ENCODE measurements around the gene TGM2.

TGM2 gene

DNA sequence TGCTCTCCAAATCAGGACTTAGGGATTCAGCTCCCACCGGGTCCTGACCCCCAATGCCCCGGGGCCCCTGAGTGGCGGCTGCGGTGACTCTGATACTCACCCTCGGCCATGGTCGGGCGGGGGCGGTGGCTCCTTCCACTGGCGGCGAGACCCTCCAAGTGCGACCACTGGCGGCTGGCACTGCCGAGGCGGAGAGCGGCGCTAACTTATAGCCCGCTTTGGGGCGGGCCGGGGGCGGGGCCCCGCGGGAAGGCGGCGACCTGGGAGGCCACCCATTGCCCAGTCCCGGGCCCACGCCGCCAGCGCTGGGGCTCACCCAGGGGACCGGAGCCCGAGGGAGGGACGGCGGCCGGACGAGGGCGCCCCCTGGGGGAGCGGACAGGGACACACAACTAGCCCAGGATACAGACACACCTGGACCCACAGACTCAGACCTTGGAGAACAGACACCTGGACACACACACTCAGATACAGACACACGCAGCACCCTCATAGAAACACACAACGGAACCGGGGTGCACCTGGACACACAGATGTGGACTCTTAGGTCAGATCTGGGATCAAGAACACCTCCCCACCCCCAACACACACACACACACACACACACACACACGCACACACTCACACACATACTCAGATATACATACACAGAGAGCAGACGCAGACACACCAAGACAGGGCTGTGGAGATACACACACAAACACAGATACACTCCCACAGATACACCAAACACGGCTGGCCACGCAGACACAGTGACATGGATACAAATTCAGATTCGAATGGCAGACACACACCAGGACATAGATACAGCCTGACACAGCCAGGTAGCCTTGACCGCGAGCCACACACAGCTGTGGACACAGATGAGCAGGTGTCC is at the start of gene TGM2:
Gene TGM2 (minus strand): TSS at position 182 of the 877 bp plus-strand sequence. CDS start 72 bp downstream, at position 110.
- peak; percentile 91 for DNase-seq (ENCODE audit: low spot score)

DNA sequence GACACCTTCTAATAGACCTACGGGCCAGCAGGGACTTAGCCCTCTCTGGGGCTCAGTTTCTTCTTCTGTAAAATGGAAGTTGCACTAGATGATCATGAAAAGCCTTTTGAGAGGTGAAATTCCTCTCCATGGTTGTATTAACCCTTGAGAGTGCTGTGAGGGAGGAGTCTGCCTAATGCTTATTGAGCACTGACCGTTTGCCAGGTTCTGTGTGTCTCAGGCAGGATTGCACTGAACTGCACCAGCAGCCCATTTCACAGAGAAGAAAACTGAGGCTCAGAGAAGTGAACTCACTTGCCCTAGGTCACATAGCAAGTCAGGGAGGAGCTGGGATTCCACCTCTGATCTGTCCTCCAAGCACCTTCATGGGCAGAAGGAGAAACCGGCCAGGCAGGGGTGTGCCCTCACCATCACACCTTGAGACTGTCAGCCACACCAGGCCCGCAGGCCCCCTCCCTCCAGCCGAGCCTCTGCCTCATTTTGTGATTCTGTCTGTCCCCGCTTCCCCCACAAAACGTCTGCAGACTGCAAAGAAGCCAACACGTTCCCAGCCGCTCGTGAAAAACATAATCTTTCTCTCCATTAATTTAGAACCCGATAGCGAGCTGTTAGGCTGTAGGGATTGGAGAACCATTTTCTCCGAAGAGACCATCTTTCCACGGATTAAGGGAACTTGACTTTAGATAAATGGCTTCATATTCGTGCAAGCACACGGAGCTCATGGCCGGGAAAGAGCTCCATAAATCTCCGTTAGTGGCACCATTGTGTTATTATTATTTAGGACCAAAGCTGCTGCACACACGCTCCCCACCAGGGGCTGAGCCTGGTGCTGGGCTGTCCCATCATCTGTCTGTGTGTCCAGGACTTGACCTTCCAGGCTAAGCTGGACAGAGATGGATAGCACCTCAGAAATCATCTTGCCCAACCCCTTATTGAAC is 49.5 kb upstream of the TGM2 start:
- DNase-seq (ENCODE audit: low spot score) = peak; percentile 38

DNA sequence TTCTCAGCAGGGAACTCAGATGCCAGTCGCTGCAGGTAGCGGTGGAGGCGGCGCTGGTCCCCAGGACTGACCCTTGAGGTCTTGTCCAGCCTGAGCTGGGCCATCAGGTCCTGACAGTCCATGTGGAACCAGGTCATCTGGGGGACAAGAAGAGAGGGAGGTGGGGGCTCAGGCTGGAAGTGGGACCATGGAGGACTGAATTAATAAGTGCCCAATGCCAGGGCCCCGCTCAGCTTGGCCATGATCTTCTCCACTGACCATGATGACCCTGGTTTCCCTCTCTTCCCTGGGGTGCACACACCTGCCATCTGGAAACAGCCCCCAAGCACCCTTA is 48.5 kb upstream of the TGM2 start:
- DNase-seq (ENCODE audit: low spot score) = no peak

DNA sequence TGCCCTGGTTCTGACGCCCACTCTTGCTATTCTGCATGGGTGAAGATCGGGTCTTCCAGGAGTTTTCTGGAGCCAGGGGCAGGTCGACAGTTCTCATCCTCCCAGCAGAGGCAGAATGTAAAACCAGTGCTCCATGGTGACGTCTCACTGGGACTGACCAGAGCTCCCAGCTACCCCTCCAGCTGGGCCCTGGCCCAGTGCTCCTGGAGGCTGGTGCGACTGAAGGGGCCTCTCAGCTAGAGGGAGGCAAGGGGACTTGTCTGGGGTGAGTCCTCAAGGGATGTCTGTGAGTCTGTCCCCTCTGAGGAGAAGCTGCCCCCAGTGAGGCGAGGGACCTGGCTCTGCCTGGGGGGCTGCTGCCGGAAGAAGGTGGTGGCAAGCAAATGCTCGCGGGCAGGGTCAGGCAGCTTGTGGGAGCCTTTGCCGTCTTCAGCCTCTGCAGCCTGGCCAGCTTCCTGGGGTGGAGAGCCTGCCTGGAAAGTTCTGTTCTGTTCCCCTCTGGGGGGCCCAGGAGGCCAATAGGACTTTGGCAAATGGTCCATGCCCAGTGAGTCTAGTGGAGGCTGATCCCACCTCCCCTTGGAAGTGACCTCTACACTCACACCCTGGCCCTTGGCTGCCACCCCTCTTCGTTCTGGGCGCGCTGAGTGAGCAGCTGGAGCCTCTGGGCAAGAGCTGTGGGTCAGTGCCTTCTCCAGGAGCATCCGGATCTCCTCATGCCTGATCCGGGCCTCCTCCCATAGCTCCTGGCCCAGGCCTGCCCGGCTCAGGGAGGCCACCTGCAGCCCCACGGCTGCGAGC is 47.9 kb upstream of the TGM2 start:
- DNase-seq (ENCODE audit: low spot score) = no peak

DNA sequence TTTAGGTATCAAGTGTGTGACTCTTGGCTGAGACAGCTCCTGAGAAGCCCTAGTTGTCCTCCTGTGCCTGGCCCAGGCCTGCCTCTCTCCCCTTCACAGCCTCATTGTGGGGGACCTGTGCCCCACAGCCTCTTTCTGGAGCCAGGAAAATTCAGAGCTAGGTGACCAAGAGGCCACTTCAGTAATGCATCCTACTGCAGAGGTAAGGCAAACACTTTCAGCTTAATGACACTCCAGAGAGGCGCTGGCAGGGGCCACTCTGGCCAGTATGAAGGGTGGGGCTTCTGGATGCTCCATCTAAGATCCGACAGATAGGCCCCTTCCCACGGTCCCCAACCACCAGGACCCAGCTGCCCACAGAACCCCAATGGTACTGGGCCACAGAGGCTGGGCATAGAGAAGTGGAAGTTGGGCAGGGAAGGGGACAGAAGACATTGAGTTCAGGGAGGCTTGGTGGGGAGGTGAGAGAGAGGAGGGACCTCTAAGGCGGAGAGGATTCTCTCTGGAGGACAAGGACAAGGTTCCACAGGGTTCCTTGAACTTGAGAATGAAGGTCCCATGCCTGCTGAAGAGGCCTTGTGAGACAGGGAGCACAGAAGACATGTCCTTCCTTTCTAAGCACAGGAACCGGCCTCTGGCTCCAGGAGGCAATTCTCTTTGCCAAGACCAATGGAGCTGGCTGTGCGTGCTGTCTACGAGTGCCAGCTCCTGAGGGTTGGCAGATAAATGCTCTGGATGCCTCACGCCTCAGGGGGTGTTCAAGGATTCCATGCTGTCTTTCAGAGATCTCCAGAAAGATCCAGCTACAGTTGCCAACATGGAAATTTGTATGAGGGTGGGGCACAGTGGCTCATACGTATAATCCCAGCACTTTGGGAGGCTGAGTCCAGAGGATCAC is 46.4 kb upstream of the TGM2 start:
- DNase-seq (ENCODE audit: low spot score) = no peak

DNA sequence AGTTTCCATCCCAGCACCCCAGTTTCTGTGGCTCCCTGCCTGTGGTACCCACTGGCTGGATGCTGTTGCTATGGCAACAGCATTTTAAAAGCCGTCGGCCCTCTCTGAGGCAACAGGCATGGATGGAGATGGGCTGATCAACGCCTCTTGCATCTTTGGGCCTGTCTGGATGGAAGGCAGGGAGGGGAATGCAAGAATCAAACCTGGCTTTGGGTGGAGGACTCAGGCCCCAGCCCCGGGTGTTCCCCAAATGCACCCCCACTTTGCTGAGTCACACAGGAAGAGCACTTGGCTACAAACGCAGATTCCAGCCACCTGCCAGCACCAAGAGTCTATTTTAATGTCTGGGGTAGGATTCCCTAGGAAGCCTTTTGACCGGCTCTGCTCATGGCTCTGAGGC is 45.7 kb upstream of the TGM2 start:
- no peak for DNase-seq (ENCODE audit: low spot score)

DNA sequence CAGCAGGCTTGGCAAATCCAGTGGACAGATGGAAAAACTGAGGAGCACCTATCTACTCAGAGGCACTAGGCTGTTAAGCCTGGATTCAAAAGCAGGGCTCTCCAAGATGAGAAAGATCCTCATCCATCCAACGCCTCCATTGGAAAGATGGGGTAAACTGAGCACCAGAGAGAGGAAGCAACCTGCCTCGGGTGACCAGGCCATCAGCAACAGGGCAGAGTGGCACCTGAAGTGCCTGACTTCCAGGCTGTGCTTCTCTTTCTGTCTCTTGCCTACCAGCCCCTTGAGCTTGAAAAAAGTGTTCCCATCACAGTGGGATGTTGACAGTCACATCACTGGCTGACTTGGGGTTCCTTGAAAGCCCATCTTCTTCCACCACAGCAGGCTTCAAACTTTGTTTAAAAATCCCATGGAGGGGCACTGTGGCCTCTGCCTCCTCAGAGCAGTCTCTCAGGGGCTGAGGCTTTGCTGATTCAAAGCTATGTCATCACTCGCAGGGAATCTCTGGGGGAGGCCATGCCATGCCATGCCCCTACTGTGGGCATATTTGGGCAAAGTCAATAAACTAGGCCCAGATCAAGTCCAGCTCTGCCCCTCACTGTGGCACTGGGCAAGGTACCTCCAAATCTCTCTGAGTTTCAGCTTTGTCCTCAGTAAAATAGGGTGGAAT is 44.8 kb upstream of the TGM2 start:
- DNase-seq (ENCODE audit: low spot score) = no peak

DNA sequence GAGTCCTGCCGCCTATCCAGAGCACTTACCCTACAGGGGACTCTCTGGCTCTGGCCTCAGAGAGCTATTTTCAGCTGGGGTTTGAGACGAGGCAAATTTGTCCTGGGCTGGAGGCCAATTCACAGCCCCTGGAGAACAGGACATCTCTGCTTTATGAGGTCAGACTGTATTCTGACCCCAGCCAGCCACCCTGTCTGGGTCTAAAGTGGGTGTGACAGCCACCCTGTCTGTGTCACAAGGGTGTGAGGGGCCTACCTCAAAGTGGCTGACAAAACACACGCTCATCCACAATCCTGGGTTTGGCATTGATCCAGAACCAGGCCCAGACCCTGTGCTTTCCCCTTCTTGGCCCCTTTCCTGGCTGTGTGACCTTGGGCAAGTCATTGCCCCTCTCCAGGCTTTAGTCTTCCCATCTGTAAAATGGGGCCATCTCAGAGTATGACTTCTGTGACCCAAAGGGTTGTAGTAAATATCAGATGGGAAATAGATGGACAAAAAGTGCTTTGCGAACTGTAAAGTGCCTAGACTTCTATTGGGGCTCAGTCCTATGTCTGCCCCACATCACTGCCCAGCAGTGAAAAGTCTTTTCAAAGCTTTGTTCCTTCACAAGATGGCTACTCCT is 44.1 kb upstream of the TGM2 start:
- DNase-seq (ENCODE audit: low spot score) = no peak

DNA sequence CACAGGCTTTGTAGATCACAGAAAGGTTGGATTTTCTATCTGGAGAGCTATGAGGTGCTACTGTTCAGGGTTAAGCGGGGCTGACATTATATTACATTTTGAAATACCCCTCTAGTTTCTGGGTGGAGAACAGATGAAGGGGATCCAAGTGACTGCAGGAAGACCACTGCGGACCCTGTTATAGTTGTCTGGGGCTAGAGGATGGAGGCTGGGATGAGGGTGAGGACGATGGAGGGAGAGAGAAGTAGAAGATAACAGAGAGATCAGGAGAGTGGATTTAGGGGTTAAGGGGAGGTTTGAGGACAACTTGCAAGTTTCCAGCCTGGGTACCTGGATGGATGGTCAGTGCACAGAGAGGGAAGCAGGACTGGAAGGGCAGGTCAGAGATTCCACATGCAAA is 43.5 kb upstream of the TGM2 start:
- no peak for DNase-seq (ENCODE audit: low spot score)

DNA sequence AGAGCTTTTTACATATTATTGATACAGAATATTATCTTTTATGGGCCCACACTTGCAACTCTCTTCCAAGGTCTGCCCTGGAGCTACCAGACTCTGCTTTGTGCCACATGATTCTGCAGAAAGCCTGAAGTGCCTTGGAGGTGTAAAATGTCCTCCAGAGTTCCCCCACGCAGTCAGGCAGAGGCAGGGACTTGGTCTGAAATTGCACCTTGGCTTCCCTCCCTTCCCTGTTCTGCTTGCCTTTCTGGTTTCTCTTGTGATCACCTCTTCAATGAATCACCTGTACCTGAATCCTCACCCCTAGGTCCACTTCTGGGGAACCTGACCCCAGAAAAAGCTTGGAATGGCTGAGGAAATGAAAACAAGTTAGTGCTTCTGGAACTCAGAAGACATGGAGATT is 43.0 kb upstream of the TGM2 start:
- DNase-seq (ENCODE audit: low spot score) = no peak

DNA sequence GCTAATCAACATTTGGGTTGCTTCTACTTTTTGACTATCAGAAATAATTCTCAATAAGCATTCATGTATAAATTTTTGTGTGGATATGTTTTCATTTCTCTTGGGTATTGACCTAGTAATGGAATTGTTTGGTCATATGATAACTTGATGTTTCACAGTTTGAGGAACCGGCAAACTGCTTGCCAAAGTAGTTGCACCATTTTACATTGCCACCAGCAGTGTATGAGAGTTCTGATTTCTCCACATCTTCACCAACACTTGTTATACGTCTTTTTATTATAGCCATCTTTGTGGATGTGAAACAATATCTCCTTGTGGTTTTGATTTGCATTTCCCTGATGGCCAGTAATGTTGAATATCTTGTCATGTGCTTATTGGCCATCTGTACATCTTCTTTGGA is 42.6 kb upstream of the TGM2 start:
- no peak for DNase-seq (ENCODE audit: low spot score)

DNA sequence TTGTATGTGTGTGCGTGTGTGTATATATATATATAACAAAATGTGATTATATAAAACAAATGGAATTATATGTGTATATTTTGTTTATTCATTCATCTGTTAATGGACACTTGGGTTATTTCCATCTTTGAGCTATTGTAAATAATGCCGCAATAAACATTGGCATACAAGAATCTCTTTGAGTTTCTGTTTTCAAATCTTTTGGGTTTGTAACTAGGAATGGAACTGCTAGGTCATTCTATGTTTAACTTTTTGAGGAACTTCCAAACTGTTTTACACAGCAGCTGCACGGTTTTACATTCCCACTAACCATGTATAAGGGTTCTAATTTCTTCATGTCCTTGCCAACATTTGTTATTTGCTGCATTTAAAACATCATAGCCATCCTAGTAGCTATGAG is 39.9 kb upstream of the TGM2 start:
- DNase-seq (ENCODE audit: low spot score) = no peak

DNA sequence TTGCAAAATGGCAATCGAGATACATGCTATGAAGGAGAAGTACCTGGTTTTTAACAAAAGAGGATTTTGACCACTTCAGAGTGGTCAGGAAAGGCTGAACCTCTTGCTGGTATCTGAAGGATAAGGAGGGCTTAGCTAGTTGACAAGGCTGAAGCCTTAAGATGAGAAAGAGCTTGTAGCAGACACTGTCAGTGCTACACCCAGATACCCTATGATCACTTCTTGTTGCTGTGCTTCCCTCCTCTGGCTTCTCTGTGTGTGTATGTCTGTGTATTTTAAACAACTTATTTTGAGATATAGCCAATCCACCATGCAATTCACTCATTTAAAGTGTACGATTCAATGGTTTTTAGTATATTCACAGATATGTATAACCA is 38.9 kb upstream of the TGM2 start:
- no peak for DNase-seq (ENCODE audit: low spot score)

DNA sequence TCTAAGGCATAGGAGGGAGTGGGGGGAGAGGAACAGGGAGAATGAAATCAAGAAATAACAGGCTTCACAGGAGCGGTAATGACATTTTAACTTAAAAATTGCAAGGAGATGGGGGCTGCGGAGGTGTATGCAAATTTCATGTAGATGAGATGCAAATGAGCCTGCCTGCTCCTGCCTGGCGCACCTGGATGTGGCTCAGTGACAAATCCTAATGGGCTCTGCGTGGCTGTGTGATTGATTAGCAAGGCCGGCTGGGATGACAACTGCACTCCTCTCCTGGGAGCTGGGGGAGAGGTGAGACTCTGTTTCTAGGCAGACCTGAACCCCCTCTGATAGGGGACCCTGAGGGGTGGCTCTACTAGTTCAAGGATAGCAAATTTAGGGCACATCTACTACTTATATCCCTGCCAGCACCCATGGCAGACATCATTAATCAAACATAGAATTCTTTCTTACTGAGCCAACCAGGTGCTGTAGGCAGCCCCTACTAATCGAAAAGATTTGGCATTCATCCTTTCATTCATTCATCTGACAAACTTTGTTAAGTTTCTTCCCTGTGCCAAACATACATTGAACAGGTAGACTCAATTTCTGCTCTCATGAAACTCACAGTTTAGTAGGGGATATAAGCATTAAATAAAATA is 38.4 kb upstream of the TGM2 start:
- no peak for DNase-seq (ENCODE audit: low spot score)

DNA sequence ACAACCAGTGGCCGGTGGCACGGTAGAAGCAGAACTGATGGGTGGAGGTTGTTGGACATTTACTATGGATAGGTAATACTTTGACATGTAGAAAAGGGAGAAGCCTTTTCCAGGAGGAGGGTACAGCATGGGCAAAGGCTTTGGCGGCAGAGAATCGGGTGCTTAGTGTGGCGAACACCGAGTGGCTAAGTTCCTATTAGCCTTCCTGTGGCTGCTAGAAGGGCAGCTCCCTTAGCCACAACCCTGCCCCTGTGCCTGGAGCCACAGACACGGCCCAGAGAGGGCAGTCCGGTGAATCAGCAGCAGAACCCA is 37.9 kb upstream of the TGM2 start:
- DNase-seq (ENCODE audit: low spot score) = no peak

DNA sequence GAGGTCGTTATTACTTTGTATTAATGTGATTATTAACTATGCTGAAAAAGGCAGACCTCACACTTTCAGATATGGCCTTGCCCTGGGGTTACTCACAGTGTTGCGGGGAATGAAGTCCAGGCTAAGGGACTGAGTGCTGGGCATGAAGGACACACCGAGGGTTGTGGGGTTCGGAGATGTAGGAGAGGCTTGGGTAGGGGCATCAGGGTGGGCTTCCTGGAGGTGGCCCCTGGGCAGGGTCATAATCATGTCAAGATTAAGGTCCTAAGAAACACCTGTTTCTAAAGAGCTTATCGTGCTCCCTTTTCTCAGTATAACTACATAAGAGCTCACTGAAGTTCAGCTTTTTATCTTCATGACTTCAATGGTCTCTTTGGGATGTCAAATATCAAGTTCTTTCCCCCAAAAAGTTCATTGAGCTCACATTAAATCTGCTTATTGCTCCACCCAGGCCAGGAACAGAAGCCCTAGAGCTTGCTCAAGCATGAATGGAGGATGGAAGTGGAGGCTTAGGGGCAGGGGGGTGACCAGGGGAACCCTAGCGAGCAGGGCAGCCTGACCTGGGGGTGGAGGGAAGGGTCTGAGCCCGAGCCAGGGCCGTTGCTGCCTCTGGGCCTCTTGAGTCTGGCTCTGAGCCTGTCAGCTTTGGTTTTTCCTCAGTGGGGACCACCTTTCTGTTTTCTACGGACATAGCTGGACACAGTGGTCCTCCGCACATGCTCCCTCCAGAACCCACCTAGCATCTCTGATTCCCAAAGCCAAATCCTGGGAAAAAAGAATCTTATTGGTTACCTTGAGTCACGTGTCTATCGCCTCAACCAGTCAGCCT is 37.3 kb upstream of the TGM2 start:
- DNase-seq (ENCODE audit: low spot score) = no peak

DNA sequence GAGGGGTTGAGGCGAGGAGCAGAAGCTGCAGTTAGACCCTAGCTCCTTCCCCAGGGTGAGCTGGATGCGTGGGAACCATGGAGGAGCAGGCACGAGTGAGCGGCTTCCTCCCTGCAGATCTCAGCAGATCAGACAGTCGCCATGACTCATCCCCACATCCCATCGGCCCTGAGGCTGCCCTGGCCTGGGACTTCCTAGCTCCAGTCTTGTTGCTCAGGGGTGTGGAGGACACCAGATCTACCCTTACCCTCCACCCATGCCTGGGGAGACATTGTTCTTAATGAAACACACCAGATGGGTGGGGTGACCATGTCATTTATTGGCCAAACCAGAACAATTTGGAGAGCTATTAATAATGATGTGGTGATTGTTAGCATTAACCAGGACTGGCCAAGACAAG is 36.3 kb upstream of the TGM2 start:
- DNase-seq (ENCODE audit: low spot score) = no peak

DNA sequence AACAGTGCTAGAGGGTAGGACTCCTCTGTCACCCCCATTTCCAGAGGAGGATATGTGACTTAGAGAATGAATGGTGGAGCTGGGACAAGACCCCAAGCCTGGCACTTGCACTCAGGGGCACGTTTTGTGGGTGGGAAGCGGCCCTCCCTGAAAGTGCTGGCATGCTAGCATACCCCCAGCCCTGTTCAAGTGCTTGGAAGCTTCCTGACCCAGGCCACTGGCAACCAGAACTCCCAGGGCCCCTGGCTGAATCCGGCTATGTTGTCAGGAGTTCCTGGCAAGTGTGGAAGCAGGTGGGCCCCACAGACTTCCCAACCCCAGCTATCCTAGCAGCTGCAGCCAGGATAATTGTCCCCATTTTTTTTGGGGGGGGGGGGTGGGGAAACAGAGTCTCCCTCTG is 35.6 kb upstream of the TGM2 start:
- DNase-seq (ENCODE audit: low spot score) = no peak
